AG20443 (cell line): ENCODE data around the gene TRDMT1.

ENCODE experiments used
- DNase-seq: peaks from one replicate; pipeline ENCODE4 v3.0.0; 2012; ENCODE audit warnings: low spot score, mixed read lengths

Gene TRDMT1

GRCh38 chr10:17231788-17232187, 30.3 kb upstream of the TRDMT1 start:
- no peak for DNase-seq

- DNase-seq = peak; percentile 68
Observed at GRCh38 chr10:17229967-17230682, 28.7 kb upstream of the TRDMT1 start.

DNA sequence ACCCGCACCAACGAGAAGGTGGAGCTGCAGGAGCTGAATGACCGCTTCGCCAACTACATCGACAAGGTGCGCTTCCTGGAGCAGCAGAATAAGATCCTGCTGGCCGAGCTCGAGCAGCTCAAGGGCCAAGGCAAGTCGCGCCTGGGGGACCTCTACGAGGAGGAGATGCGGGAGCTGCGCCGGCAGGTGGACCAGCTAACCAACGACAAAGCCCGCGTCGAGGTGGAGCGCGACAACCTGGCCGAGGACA, 28.2 kb upstream of the TRDMT1 start:
- DNase-seq = no peak

DNA sequence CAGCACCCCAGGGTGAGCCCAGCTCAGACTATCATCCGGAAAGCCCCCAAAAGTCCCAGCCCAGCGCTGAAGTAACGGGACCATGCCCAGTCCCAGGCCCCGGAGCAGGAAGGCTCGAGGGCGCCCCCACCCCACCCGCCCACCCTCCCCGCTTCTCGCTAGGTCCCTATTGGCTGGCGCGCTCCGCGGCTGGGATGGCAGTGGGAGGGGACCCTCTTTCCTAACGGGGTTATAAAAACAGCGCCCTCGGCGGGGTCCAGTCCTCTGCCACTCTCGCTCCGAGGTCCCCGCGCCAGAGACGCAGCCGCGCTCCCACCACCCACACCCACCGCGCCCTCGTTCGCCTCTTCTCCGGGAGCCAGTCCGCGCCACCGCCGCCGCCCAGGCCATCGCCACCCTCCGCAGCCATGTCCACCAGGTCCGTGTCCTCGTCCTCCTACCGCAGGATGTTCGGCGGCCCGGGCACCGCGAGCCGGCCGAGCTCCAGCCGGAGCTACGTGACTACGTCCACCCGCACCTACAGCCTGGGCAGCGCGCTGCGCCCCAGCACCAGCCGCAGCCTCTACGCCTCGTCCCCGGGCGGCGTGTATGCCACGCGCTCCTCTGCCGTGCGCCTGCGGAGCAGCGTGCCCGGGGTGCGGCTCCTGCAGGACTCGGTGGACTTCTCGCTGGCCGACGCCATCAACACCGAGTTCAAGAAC, 27.7 kb upstream of the TRDMT1 start:
- peak; percentile 91 for DNase-seq

- peak; percentile 89 for DNase-seq
Observed at GRCh38 chr10:17228091-17229015, 26.9 kb upstream of the TRDMT1 start, which contains the start of gene VIM. VIM (plus strand) TSS chr10:17228241; CDS start chr10:17229423, 1,182 bp downstream.

GRCh38 chr10:17227367-17228090, 26.1 kb upstream of the TRDMT1 start:
- no peak for DNase-seq

- DNase-seq = no peak
Observed at GRCh38 chr10:17226891-17227303, 25.4 kb upstream of the TRDMT1 start.

- no peak for DNase-seq
Observed at GRCh38 chr10:17225808-17226207, 24.3 kb upstream of the TRDMT1 start.

GRCh38 chr10:17222329-17222728, 20.9 kb upstream of the TRDMT1 start:
- no peak for DNase-seq

DNA sequence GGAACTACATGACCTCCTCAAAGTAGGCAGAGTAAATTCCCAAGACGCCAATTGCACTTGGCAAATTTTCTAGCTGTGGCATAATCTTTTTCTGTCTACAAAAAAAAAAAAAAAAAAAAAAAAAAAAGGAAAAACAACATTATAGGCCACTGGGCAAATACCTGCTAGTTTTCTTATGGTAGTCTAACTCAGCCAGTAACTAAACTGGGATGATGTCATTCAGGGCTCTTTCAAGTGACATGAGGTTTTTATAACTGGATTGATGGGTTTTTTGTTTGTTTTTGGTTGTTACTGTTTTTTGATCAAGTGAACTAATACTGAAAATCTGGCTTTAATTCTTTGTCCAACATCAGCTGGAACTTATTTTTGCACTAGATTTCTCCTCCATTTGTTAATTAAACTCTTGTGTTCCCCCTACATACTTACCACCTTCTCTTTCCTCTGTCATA, 19.2 kb upstream of the TRDMT1 start:
- DNase-seq = no peak

DNA sequence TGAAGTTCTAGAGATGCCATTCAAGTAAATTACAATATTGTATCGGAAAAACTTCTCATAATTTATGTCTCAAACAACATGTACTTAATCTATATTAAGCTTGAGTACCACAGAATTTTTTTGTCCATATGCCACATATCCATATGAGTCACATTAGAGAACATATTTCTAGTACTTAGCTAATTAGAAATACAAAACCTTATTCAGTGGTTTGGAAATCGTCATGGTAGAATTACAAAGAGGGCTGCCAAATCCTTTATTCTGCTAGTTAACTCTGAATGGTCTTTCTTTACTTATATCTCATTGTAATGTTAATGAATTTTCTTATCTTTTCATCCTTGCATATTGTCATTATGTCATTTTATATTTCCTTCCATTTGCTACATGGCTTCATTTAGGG, 17.6 kb upstream of the TRDMT1 start:
- no peak for DNase-seq

- DNase-seq = peak; percentile 57
Observed at GRCh38 chr10:17217631-17218232, 16.3 kb upstream of the TRDMT1 start.

- DNase-seq = no peak
Observed at GRCh38 chr10:17216901-17217395, 15.5 kb upstream of the TRDMT1 start.

DNA sequence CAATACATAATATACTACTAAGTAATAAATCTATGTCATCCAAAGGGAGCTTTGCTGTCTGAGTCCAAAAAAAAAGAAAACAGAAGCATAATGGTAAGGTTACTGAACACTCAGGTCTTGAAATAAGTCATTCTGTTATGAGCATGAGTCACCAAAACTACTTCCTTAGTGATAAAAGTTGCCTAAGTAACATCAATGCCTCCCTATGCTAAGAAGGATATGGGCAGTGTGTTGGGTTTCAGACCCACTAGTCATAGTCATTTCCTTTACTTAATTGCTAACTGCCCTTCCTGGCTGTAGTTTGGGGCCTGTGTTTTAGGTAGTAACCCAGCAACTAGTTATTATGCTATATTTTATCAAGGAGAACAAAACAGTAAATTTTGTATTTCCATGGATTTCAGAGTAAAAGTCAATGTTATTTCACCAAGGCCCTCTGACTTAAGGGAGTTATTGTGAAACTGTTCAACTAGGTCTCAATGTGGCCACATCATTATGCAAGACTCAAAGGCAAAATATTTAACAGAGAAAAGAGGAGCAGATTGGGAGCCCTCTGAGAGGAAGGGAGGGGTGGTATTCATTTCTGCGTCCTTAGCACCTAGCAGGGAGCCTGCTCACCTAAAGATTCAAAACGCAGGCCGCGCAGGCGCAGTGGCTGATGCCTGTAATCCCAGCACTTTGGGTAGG, 14.9 kb upstream of the TRDMT1 start:
- DNase-seq = peak; percentile 67

DNA sequence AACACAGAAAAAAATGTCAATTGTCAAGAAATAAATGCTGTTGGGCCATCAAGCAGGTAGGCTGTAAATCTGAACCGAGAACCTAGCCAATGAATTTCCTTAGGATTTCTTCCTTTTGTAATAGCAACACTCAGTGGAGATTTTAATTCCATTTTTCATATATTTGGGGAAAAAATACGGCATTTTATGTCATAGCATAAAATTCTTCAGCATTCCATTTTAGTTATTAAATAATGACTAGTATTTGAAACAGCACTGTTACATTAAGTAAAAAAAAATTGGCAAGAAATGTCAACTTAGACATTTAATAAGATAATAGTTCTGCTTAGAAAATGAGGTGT, 14.3 kb upstream of the TRDMT1 start:
- DNase-seq = no peak

DNA sequence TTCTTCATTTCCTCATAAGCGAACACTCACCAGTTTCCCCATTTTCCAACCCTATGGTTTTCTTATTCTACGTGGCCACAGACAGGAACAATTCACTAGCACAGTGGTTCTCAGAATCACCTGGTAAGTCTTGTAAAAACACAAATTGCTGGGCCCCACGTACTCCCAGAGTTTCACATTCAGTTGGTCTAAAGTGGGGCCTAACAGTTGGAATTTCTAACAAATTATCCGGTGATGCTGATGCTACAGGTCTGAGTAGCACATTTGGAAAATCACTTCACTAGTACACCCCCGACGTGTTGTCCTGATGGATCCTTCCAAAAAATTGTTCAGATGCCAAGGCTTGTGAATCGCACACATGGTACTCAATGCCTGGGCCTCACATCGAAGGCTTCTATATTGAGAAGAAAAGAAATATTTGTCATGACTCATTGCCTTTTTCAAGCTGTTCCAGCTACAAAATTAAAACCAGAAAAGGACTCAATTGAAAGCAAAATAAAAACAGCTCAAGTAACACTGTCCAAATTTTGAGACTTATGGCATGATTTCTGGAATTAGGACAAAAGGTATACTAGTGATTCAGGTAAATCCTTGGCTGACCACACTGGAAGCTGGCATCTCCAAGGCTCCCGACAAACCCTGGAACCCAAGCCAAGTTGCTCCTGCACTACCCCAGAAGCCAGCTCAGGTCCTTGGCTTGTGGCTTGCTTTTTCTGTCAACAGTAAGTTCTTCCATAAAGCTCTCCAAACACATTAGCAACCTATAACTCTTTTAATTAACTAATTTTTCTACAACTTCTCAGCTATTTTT, 13.7 kb upstream of the TRDMT1 start:
- DNase-seq = peak; percentile 55

GRCh38 chr10:17214526-17214925, 13.1 kb upstream of the TRDMT1 start:
- DNase-seq = no peak

GRCh38 chr10:17213646-17214349, 12.3 kb upstream of the TRDMT1 start:
- no peak for DNase-seq

- no peak for DNase-seq
Observed at GRCh38 chr10:17212802-17213221, 11.3 kb upstream of the TRDMT1 start.
